Activated CD4-positive, alpha-beta T cell treated with anti-CD3 and anti-CD28 coated beads, Interleukin-10, Interleukin-2, amounts not matched to agents 100 ng/mL and 50 ng/mL, durations not matched to agents 16 hours and 8 hours (primary cell): Measurements from ENCODE around the gene PCDHGC3.
A peak's percentile ranks its signal among the peaks of the same experiment; 100 is the strongest.

ENCODE experiments used
- DNase-seq: peaks from one replicate; pipeline ENCODE4 v3.0.0-alpha.2; 2020

Gene PCDHGC3

DNA sequence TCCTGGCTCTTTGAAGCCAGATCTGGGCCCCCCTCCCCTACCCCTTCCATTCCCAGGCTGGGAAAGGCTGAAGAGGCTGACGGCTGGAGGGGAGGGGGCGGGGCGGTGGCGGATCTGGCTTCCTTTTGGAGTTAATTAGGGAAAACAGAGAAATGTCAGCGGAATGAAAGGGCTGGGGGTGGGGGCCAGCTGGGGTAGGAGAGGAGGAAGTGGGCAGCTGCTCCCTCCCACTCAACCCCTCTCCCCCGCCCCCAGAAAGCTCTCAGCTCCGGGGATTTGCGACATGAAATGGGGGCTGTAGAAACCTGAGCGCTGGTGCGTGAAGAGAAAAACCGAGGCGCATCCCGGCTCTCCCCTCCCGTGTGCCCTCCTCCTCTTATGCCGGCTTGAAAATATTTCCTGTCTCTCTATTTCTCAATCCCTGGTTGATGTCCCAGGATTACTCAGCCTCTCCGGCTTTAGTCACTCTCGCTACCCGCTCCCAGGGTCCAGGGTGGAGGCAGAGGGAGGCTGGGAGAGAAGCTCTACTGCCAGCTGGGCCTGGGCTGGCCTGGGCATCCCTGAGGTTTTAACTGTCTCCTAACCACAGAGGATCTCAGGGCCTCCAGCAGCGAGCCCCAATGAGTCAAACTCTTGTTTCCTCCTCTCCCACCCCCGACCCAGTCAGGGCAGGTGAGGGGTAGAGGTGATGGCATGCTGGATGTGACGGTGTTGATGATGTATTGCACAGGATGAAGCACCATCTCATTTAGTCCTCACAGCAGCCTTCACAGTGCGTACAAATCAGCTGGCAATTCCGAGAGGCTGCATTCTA is 33.2 kb downstream of the PCDHGC3 start:
- DNase-seq, result no peak

DNA sequence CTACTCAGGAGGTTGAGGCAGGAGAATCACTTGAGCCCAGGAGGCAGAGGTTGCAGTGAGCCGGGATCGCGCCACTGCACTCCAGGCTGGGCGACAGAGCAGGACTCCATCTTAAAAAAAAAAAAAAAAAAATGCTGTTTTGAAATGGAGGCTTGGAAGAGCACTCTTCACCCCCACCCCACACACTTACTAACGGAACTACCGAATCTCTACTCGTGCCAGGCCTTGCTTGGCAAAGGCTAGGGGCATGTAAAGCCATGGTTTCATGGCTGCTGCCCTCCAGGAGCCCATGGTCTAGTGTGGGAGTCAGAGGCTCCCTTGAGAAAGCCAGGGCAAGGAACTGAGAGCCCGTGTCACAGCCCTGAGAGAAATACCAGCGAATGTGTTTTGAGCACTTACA is 34.4 kb downstream of the PCDHGC3 start:
- DNase-seq, result no peak

DNA sequence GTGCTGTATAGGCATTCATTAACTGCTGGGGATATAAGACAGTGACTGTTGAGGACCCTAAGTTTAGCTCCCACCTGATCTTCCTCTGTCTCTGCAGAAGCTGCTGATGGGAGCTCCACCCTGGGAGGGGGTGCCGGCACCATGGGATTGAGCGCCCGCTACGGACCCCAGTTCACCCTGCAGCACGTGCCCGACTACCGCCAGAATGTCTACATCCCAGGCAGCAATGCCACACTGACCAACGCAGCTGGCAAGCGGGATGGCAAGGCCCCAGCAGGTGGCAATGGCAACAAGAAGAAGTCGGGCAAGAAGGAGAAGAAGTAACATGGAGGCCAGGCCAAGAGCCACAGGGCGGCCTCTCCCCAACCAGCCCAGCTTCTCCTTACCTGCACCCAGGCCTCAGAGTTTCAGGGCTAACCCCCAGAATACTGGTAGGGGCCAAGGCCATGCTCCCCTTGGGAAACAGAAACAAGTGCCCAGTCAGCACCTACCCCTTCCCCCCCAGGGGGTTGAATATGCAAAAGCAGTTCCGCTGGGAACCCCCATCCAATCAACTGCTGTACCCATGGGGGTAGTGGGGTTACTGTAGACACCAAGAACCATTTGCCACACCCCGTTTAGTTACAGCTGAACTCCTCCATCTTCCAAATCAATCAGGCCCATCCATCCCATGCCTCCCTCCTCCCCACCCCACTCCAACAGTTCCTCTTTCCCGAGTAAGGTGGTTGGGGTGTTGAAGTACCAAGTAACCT is 35.3 kb downstream of the PCDHGC3 start:
- DNase-seq, result no peak

DNA sequence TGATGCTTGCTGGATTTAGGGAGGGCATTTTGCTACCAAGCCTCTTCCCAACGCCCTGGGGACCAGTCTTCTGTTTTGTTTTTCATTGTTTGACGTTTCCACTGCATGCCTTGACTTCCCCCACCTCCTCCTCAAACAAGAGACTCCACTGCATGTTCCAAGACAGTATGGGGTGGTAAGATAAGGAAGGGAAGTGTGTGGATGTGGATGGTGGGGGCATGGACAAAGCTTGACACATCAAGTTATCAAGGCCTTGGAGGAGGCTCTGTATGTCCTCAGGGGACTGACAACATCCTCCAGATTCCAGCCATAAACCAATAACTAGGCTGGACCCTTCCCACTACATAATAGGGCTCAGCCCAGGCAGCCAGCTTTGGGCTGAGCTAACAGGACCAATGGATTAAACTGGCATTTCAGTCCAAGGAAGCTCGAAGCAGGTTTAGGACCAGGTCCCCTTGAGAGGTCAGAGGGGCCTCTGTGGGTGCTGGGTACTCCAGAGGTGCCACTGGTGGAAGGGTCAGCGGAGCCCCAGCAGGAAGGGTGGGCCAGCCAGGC is 36.1 kb downstream of the PCDHGC3 start:
- no peak for DNase-seq

DNA sequence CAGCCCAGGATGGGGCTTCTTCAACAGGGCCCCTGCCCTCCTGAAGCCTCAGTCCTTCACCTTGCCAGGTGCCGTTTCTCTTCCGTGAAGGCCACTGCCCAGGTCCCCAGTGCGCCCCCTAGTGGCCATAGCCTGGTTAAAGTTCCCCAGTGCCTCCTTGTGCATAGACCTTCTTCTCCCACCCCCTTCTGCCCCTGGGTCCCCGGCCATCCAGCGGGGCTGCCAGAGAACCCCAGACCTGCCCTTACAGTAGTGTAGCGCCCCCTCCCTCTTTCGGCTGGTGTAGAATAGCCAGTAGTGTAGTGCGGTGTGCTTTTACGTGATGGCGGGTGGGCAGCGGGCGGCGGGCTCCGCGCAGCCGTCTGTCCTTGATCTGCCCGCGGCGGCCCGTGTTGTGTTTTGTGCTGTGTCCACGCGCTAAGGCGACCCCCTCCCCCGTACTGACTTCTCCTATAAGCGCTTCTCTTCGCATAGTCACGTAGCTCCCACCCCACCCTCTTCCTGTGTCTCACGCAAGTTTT is 36.7 kb downstream of the PCDHGC3 start:
- DNase-seq, result peak; percentile 86

DNA sequence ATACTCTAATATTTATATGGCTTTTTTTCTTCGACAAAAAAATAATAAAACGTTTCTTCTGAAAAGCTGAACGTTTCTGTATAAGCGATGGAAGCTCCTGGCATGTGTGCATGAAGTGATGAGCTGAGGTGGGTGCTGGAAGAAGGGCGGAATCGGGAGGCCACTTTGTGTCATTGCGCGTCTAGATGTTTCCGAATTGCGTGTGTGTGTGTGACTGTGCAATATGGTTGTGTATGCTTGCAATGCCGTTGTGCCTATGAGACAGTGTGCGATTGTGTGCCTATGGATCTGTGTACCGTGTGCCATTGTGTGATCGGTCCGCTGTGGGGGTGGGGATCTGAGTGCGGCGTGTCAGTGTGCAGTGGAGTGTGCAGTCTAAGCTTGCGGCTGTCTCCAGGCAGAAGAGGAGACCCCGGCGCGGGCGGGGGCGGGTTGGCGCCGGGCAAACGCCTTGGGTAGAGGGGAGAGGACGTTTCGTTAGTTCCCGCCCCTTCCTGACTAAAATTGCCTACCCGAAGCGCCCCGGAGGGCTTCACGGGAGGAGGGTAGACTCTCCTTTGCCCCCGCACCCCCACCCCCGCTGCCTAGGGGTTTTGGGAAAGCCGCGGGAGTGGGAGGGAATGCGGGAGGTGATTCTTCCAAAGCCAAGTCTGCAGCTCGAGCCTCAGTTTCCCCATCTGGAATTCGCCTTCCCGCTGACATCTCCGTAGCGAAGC is 37.3 kb downstream of the PCDHGC3 start:
- DNase-seq, result peak; percentile 46

DNA sequence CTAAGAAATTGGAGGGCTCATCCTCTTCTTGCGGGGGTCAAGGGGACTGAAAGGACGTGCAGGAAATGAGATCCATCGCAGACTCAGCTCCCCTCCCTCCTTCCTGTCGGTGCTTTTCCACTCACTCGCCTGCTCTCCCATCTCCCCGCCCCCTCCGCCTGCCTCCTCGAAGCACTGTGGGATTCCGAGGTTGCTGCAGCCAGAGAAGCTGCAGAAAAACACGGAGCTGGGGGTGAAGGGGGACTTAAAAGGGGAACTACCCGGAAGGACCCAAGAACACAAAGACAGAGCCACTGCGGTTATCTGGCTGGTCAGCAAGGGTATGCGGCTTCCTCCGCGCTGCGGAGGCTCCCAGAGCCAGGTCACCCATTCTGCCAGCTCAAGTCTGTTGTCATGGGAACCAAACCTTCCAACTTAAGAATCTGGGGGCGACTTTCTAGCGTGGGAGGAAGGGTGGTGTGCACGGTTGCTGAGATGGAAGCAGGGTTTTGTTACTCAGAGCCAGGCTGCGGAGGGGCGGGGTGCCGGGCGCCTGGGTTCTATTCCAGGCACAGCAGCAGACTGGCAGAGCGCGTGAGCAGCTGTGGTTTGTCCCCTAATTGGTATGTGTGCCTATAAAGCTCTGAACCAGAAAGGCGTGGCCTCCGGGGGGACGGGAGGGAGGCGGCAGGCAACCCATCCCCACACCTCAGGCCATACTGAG is 38.0 kb downstream of the PCDHGC3 start:
- DNase-seq, result peak; percentile 46

DNA sequence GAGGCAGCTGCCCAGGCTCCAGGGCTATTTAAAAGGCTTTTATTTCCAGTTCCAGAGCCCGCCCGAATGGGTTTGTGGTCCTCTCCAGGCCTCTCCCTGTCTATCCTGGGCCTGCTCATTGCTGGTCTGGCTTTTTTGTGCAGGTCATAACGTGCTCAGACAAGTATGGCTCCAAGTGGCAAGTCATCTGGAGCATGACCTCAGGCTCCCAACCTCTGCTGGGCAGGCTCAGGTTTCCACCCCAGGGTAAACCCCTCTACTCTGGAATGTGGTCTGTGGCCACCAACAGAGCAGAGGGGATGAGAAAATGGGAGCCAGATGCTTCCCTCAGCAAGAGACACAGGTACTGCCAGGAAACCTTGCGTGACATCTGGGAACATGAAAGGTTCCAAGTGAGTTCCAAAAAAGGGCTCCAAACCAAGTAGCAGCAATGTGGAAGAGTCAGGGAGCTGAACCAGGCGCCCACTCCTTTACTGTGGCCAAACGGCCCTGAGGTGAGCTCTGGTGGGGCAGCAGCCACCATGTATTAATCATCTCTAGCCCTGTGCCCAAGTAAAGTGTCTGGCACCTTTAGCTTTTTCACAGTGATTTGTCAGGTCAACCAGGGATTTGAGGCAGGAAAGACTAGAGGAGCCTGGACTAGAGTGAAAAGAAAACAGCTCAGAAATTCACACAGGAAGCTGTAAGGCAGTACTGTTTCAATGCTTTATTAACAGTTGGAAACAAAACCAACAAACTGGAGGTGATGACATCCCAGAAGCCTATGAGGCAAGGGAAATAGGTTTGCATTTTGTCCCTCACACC is 38.8 kb downstream of the PCDHGC3 start:
- peak; percentile 25 for DNase-seq

DNA sequence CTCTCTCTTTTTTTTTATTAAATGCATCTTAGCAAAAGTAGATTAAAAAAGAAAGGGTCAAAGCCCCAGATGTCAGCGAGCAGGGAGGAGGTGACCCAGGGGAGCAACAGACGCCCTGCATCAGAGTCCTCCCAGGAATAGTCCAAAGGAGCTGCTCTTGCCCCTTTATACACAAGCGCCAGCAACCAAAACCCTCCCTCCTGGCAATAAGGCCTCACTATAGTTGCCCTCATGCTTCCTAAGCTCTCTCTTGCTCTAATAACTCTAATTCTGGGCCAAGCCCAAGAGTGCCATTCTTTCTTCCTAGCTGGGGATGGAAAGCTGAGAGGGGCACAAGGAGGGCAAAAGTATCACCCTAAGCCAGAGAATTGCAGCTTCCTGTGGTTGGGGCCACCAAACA is 39.4 kb downstream of the PCDHGC3 start:
- no peak for DNase-seq

DNA sequence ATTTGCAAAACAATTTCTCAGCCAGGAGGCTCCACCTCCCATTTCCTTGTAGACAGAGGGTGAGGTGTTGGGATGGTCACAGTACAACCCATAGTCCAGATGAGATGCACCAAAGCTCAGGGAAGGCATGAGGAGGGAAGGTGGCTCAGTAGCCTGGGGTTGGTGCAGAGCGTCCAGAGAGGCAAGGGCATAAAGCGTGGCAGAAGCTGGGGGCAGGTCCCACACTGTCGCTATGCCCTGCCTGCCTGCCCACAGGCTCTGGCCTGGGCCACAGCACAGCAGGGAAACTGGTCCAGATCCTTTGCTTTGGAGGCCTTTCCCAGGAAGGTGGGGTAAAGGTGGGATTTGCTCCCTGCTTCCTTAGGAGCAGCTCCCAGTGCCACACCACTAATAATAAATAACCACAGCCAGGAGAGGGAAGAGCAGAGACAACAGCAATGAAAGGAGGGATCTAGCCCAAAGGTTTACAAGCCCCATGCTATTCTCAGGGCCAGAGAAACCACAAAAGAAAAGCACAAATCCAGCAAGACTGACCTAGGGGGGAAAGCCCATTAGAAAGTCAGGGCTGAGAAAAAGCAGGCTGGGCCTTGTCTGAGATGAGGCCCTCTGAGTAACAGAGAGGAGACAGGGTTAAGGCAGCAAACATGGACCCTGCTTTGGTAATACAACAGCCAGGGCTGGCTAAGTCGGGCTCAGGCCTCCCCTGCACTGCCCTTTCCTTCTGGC is 40.3 kb downstream of the PCDHGC3 start:
- no peak for DNase-seq

DNA sequence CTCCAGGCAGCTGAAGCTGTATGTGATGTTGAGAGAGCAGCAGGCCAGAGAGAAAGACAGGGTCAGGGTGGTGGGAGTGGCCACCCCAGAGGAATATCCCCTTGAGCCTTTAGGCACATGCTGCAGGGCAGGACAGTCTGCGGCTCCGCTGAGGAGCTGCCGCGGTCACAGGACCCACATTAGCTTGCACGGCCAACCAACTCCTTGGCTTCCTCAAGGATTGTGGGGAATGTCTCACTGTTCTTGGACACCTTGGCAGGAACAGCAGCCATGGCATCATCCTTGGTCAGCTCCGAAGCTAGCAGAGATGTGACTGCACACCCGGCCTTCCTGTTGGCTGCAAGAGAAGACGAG is 40.9 kb downstream of the PCDHGC3 start:
- no peak for DNase-seq

DNA sequence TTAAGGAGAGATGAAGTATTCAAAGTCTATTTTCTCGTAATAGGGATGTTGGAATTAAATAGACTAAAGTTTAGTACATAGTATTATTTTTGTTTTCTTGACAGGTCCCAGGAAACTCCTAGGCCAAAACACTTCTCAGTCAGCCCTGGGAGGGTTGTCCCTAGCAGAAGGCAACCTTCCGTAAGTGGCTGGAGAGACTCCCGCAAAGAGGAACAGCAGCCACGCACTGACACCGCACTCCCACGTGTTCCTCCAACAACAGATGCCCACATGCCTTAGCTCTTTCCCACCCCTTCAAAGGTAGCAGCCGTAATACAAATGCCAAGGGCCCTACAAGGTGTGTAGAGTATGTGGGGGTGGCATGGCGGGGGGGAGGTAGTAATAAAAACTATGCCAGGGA is 41.5 kb downstream of the PCDHGC3 start:
- no peak for DNase-seq

DNA sequence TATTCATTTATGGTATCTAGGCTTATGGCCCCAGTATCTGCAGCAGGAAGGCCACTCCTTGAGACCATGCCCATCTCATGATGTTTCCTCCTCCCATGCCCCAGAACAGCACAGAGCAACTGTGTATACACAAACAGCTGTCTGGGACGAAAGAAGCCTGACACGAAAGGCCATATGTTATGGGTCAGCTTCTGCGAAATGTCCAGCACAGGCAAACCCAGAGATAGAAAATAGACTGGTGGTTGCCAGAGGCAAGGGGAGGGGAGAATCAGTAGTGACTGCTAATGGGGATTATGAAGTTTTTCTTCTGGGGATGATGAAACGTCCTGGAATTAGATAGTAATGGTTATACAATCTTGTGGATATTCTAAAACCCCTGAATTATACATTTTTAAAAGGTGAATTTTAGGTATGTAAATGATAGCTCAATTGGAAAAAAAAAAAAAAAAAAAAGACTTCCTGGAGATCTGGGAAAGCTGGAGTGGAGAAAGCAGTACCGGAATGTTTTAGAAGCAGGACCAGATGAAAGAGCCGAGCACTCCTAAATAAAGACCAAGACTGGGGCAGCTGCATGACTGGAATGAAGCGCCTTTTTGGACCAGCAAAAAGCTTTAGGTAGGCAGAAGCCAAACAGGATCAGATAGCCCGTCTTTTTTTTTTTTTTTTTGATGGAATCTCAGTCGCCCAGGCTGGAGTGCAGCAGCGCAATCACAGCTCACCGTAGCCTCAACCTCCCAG is 42.3 kb downstream of the PCDHGC3 start:
- DNase-seq, result no peak

DNA sequence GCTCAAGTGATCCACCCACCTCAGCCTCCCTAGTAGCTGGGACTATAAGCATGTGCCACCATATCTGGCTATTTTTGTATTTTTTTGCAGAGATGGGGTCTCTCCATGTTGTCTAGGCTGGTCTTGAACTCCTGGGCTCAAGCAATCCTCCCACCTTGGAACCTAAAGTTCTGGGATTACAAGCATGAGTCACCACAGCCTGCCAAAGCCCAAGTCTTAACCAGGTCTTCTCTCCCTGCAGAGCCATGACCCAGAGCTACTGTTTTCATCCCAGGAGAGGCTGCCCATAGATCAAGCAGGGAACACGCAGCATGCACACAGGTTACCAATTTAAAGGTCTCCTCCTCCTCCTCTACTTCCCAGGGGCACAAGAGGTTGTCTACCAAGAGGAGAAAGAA is 42.9 kb downstream of the PCDHGC3 start:
- no peak for DNase-seq

DNA sequence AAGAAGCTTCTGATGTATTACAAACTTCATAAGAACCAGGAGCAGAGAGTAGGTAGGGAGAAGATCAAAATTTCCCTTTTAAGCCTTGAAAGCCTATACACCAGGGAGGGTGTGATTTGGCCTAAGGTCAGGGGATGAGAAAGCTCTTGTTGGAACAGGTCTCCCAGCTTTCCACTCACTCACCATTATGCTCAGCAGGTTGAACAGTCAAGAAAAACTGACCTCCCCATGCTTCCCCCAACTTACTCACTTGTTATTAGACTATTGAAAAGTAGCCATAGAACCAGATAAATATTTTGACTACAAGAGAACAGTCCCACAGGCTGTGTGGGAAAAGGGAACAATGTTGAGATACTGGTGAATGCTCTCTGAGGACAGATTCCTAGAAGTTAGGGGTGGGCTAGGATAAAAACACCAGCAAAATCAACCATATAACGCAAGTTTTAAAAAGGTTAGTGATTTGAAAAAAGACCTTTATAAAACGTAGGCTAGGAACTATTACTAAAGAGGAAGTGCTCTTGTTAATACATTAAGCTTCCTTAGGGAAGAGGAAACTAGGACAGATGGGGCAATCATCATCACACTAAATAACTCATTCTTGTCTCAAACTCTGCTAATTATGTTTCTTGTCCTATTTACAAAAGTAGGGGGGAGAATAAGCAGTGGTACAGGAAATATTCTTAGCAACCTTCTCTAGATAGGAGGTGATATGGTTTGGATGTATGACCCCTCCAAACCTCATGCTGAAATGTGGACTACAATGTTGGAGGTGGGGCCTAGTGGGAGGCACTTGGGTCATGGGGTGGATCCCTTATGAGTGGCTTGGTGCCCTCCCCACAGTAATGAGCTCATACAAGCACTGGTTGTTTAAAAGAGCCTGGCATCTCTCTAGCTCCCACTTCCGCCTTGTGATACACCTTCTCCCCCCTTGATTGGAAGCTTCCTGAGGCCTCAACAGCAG is 44.1 kb downstream of the PCDHGC3 start:
- DNase-seq, result no peak

DNA sequence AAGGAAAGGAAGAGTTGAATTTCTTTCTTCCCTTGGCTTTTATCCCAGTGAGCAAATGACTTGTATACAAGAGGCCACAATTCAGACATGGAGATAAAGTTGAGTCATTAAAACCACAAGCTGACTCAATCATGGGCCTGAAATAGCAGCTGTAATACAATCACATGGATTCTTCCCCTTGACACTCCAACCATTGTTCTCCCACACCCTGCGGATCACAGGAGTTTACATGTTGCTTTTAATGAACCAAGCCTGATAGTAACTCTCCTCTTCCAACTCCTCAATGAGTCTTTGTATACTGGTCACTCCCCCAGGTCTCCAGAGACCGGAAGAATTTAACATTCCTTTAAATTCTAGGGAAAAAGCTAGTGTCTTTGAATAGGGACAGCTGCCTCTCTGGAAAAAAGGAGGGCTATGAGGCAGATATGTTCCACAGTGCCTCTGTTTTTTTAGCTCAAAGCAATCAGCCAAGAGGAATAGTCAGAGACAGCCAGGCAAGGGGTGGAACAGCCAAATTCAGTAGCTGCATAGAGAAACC is 45.5 kb downstream of the PCDHGC3 start:
- DNase-seq, result peak; percentile 64

DNA sequence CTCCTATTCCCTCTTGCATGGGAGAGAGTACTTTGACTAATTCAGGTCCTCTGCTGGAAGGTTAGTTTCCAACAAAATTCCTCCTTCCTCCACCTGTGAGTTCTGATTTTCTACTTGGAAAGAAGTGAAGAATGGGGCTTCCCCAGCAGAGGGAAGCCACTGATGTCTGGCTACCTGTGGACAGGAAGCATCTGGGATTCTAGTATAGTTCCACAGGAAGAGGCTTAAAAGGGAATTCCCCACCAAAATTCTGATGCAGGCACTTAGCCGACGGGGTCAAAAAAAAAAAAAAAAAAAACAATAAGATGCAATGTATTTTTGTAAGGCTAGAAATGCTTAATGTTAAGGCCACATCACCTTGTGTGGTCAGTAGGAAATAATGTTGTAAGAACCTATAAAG is 46.5 kb downstream of the PCDHGC3 start:
- no peak for DNase-seq

DNA sequence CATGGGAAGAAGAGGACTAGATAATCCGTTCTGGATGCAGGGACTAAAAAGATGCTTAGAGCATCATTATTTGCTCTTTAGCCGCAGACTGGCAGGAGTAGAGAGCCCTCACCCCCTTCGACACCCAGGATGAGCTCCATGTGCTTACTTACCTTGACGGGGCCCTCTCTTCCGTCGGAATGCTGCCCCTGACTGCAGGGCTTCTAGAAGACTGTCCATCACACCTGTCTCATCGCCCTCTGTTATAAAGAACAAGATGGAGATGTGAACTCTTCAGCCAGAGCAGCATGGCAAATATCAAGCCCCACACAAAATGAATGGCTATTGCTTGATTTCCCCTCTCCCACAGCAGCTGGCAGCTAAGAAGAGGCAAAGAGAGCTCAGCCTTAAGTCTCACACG is 48.2 kb downstream of the PCDHGC3 start:
- DNase-seq, result no peak
